ENCODE data around the gene KCNJ12. TPM values are rescaled to one million over a fixed set of nuclear protein-coding genes. Genes with fewer than 3 reads are reported as not detected.
"Not testable (repeated sequence)": the region's sequence is repeated elsewhere in the genome, so short reads cannot be mapped to it uniquely, and the experiment has no call there.

Gene KCNJ12
- total RNA-seq, 8 experiments from 2014 or later, result 0.35 to 6.3 (median 2.7) TPM

GRCh38 chr17:21445091-21445650 is 69.0 kb downstream of the KCNJ12 start:
- no peak for ATAC-seq (replicated peaks in 6 of 8)
- Histone ChIP-seq H3K4me3 (no peak overlapping the region), H3K4me1 (replicated peaks in 1 of 2) (no peaks in the 10 kb centered on the region), H3K27ac (no peak overlapping the region)
- 0 to 88% (median 74%) methylated on average over 1 to 8 of the region's 9 CpGs; no CpG with 5 or more reads in 1 of the 10 experiments for WGBS, 10 experiments
- in situ Hi-C loops (cut with MboI; ENCODE audit: low pct_unique_long_range_greater_than_20kb in 2 of 9, low sequenced_read_pairs in 9 of 9, unreplicated experiment in 9 of 9), result loop anchor here in 1 of 9 experiments (25.0 kb wide), 1 partner anchor 183 kb away; the partner anchor contains the start of gene NATD1

DNA sequence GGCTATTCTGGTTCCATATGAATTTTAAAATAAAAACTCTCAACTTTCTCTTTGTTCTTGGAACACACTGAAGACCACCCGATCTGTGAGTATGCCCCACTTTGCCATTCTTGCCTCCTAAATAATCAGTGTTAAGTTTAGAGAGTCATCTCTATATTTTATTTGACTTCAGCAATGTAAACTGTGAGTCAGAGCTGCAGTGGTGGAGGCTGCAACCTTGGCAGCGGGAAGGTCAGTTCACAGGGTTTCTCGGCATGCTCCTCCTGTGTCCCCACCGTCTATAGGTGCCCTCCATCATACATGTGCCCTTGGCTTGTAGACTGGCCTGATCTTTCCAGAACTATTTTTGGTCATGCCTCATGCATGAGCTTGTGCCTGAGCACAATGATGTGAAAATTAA is 71.4 kb downstream of the KCNJ12 start:
- H3K27ac ChIP-seq; H3K4me1 ChIP-seq (replicated peaks in 1 of 2); ATAC-seq (replicated peaks in 6 of 8); H3K4me3 ChIP-seq: not testable (repeated sequence)
- in situ Hi-C loops (cut with MboI; ENCODE audit: low pct_unique_long_range_greater_than_20kb in 2 of 9, low sequenced_read_pairs in 9 of 9, unreplicated experiment in 9 of 9), result loop anchor here in 1 of 9 experiments (25.0 kb wide), 1 partner anchor 185 kb away; the partner anchor contains the start of gene NATD1
- WGBS, 10 experiments, result 83 to 86% methylated on average over 1 to 2 of the region's 4 CpGs; no CpG with 5 or more reads in 8 of the 10 experiments

GRCh38 chr17:21449891-21450290 is 73.7 kb downstream of the KCNJ12 start:
- H3K4me3 ChIP-seq; H3K27ac ChIP-seq; H3K4me1 ChIP-seq (replicated peaks in 1 of 2): not testable (repeated sequence)
- ATAC-seq (replicated peaks in 6 of 8), result peak in 7 of 8 experiments; percentile 26 to 73 (median 62)
- in situ Hi-C loops (cut with MboI; ENCODE audit: low pct_unique_long_range_greater_than_20kb in 2 of 9, low sequenced_read_pairs in 9 of 9, unreplicated experiment in 9 of 9), result loop anchor here in 1 of 9 experiments (10.0 to 25.0 kb wide), 2 partner anchors 55 to 188 kb away; partner anchors contain the start of gene NATD1
- WGBS, 10 experiments, result 0 to 83% (median 54%) methylated on average over 1 to 3 of the region's 3 CpGs; no CpG with 5 or more reads in 2 of the 10 experiments

GRCh38 chr17:21451975-21452374 is 75.8 kb downstream of the KCNJ12 start:
- in situ Hi-C loops (cut with MboI; ENCODE audit: low pct_unique_long_range_greater_than_20kb in 2 of 9, low sequenced_read_pairs in 9 of 9, unreplicated experiment in 9 of 9), result loop anchor here in 1 of 9 experiments (10.0 kb wide), 1 partner anchor 53 kb away; no protein-coding TSS in a partner anchor
- WGBS, 10 experiments, result 17 to 96% (median 55%) methylated on average over 3 to 9 of the region's 9 CpGs
- peak in 3 of 8 experiments; percentile 58 to 72 (median 70) for ATAC-seq (replicated peaks in 6 of 8)
- Histone ChIP-seq H3K27ac (no peak overlapping the region), H3K4me1 (replicated peaks in 1 of 2) (no peaks in the 10 kb centered on the region), H3K4me3 (no peak overlapping the region)

- WGBS, 10 experiments, result 0 to 67% (median 14%) methylated on average over 3 to 15 of the region's 49 CpGs; no CpG with 5 or more reads in 2 of the 10 experiments
- no peak overlapping the region for H3K4me3 ChIP-seq
- in situ Hi-C loops (cut with MboI; ENCODE audit: low pct_unique_long_range_greater_than_20kb in 2 of 9, low sequenced_read_pairs in 9 of 9, unreplicated experiment in 9 of 9), result loop anchor here in 1 of 9 experiments (10.0 kb wide), 1 partner anchor 52 kb away; no protein-coding TSS in a partner anchor
- peaks cover 4% of the 10 kb centered on the region in 2 donors for H3K4me1 ChIP-seq (replicated peaks in 1 of 2)
- ATAC-seq (replicated peaks in 6 of 8), result peak in 6 of 8 experiments; percentile 15 to 76 (median 36)
- no peak overlapping the region for H3K27ac ChIP-seq
Measured at GRCh38 chr17:21452377-21453143, 76.4 kb downstream of the KCNJ12 start.

GRCh38 chr17:21453144-21453898 is 77.2 kb downstream of the KCNJ12 start:
- 13 to 100% (median 70%) methylated on average over 1 to 8 of the region's 17 CpGs; no CpG with 5 or more reads in 3 of the 10 experiments for WGBS, 10 experiments
- no peak for ATAC-seq (replicated peaks in 6 of 8)
- in situ Hi-C loops (cut with MboI; ENCODE audit: low pct_unique_long_range_greater_than_20kb in 2 of 9, low sequenced_read_pairs in 9 of 9, unreplicated experiment in 9 of 9), result loop anchor here in 1 of 9 experiments (10.0 kb wide), 1 partner anchor 51 kb away; no protein-coding TSS in a partner anchor
- H3K27ac ChIP-seq, result no peak overlapping the region
- no peak overlapping the region for H3K4me3 ChIP-seq
- H3K4me1 ChIP-seq (replicated peaks in 1 of 2), result peaks cover 5 to 7% of the 10 kb centered on the region in 2 donors

GRCh38 chr17:21454006-21454405 is 77.8 kb downstream of the KCNJ12 start:
- not testable (repeated sequence) for H3K4me1 ChIP-seq (replicated peaks in 1 of 2); ATAC-seq (replicated peaks in 6 of 8); H3K27ac ChIP-seq; H3K4me3 ChIP-seq
- WGBS, 10 experiments, result 60 to 100% (median 95%) methylated on average over 1 to 3 of the region's 5 CpGs; no CpG with 5 or more reads in 5 of the 10 experiments
- in situ Hi-C loops (cut with MboI; ENCODE audit: low pct_unique_long_range_greater_than_20kb in 2 of 9, low sequenced_read_pairs in 9 of 9, unreplicated experiment in 9 of 9), result loop anchor here in 1 of 9 experiments (10.0 kb wide), 1 partner anchor 51 kb away; no protein-coding TSS in a partner anchor

DNA sequence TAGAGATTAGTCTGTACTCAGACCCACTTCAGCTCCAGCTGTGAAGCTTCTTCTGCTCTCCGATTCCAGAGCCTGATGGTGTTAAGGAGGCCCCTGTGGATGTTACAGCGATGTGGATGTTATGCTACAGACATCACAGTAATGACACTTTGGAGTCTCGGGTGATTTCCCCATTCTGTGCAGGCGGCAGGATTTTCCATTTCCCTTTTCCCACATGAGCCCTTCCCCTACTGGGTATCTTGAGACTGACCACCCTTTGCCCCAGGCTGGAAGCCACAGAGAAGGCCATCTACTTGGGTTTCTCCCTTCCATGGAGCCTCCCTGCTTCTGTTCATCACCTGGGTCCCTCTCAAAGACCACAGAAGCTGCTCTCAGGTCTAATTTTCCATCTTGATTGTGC is 78.3 kb downstream of the KCNJ12 start:
- no peak for ATAC-seq (replicated peaks in 6 of 8)
- peaks cover 5 to 7% of the 10 kb centered on the region in 2 donors for H3K4me1 ChIP-seq (replicated peaks in 1 of 2)
- in situ Hi-C loops (cut with MboI; ENCODE audit: low pct_unique_long_range_greater_than_20kb in 2 of 9, low sequenced_read_pairs in 9 of 9, unreplicated experiment in 9 of 9), result loop anchor here in 1 of 9 experiments (10.0 kb wide), 1 partner anchor 50 kb away; no protein-coding TSS in a partner anchor
- no peak overlapping the region for H3K4me3 ChIP-seq
- 60 to 100% (median 86%) methylated on average over 1 to 4 of the region's 4 CpGs; no CpG with 5 or more reads in 1 of the 10 experiments for WGBS, 10 experiments
- no peak overlapping the region for H3K27ac ChIP-seq

GRCh38 chr17:21455761-21456160 is 79.6 kb downstream of the KCNJ12 start:
- Histone ChIP-seq H3K4me3 (no peak overlapping the region), H3K4me1 (replicated peaks in 1 of 2) (peaks cover 5 to 7% of the 10 kb centered on the region in 2 donors), H3K27ac (no peak overlapping the region)
- no peak for ATAC-seq (replicated peaks in 6 of 8)
- WGBS, 10 experiments, result 100% methylated on average over 1 of the region's 6 CpGs; no CpG with 5 or more reads in 9 of the 10 experiments
- in situ Hi-C loops (cut with MboI; ENCODE audit: low pct_unique_long_range_greater_than_20kb in 2 of 9, low sequenced_read_pairs in 9 of 9, unreplicated experiment in 9 of 9), result loop anchor here in 1 of 9 experiments (10.0 kb wide), 1 partner anchor 49 kb away; no protein-coding TSS in a partner anchor

DNA sequence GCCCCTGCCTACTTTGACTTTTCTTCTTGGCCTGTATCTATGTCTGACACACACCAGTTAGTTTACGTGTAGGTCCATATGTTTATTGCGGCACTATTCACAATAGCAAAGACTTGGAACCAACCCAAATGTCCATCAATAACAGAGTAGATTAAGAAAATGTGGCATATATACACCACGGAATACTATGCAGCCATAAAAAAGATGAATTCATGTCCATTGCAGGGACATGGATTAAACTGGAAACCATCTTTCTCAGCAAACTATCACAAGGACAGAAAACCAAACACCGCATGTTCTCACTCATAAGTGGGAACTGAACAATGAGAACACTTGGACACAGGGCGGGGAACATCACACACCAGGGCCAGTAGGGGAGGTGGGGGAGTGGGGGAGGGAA is 80.3 kb downstream of the KCNJ12 start:
- WGBS, 10 experiments, result 67 to 100% (median 70%) methylated on average over 1 to 3 of the region's 5 CpGs; no CpG with 5 or more reads in 5 of the 10 experiments
- H3K27ac ChIP-seq; H3K4me3 ChIP-seq; ATAC-seq (replicated peaks in 6 of 8); H3K4me1 ChIP-seq (replicated peaks in 1 of 2): not testable (repeated sequence)
- in situ Hi-C loops (cut with MboI; ENCODE audit: low pct_unique_long_range_greater_than_20kb in 2 of 9, low sequenced_read_pairs in 9 of 9, unreplicated experiment in 9 of 9), result loop anchor here in 1 of 9 experiments (10.0 kb wide), 1 partner anchor 48 kb away; no protein-coding TSS in a partner anchor

DNA sequence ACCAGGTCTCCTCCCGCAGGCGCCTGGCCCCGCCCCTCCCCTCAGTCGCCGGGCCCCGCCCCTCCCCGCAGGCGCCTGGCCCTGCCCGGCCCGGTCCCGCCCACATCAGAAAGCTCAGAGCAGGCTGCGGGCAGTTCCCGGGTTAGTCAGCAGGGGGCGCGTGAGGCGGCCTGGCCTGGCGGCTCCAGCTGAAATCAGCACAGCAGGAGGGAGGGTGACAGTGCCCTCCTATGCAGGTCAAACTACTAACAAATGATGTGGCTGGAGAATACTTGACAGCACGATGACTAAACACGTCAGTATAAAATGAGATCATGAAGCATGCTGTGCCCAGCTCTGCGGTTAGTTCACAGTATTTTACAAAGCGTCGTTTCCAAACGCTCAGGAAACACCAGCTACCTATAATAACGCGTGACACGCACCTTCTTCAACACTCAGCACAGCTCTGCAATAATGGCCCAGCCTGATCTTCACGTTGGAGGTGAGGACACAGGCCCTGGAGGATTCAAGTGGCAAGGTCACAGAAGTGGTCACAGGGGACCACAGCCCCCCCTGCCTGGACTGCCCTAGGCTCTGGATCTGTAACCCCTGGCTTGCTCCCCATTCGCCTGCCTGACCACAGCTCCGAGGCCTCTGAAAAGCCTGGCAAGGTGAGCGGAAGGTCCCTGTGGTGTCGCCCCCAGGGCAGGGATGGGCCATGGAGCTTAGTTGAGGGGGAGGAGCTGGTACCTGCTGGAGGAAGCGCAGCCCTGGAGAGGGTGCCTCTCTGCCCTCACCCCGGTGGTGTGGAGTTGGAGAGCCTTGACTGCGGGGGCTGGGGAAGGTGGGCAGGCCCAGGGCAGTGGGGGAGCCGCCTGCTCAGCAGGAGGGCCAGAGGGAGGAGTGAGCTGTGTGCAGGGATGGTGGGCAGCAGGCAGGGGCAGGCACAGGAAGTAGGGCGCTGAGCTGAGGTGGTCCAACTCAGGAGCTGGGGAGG is 81.2 kb downstream of the KCNJ12 start:
- Histone ChIP-seq H3K4me1 (replicated peaks in 1 of 2) (peaks cover 9 to 11% of the 10 kb centered on the region in 2 donors), H3K4me3 (peak overlapping the region in 1 of 5 donors; percentile 12), H3K27ac (peak overlapping the region; percentile 39 to 72)
- in situ Hi-C loops (cut with MboI; ENCODE audit: low pct_unique_long_range_greater_than_20kb in 2 of 9, low sequenced_read_pairs in 9 of 9, unreplicated experiment in 9 of 9), result loop anchor here in 1 of 9 experiments (10.0 kb wide), 1 partner anchor 47 kb away; no protein-coding TSS in a partner anchor
- peak; percentile 84 to 93 (median 90) for ATAC-seq (replicated peaks in 6 of 8)
- WGBS, 10 experiments, result 6 to 52% (median 39%) methylated on average over 5 to 19 of the region's 36 CpGs; no CpG with 5 or more reads in 5 of the 10 experiments

Data from motor neuron (in vitro differentiated cells).